HG03457 (cell line): ENCODE results near the gene CACNA2D3.

Experiments
- ATAC-seq: cut with Tn5 transposase; IDR thresholded peaks from one replicate; pipeline ENCODE4 v1.9.1; 2021; ENCODE audit warnings: moderate number of reproducible peaks; ENCODE audit not compliant: unreplicated experiment

The CACNA2D3 gene

GRCh38 chr3:54518011-54518675 is 395.8 kb downstream of the CACNA2D3 start:
- ATAC-seq, result no peak

GRCh38 chr3:54519493-54519892 is 397.1 kb downstream of the CACNA2D3 start:
- no peak for ATAC-seq

GRCh38 chr3:54520060-54520459 is 397.7 kb downstream of the CACNA2D3 start:
- no peak for ATAC-seq

- ATAC-seq, result no peak
Measured at GRCh38 chr3:54527521-54527920, 405.2 kb downstream of the CACNA2D3 start.

- ATAC-seq, result no peak
Measured at GRCh38 chr3:54527953-54528352, 405.6 kb downstream of the CACNA2D3 start.

GRCh38 chr3:54528668-54529067 is 406.3 kb downstream of the CACNA2D3 start:
- no peak for ATAC-seq

GRCh38 chr3:54530091-54530490 is 407.7 kb downstream of the CACNA2D3 start:
- ATAC-seq, result no peak

- ATAC-seq, result no peak
Measured at GRCh38 chr3:54530944-54531343, 408.6 kb downstream of the CACNA2D3 start.

GRCh38 chr3:54531741-54532140 is 409.4 kb downstream of the CACNA2D3 start:
- ATAC-seq, result no peak

GRCh38 chr3:54533856-54534255 is 411.5 kb downstream of the CACNA2D3 start:
- ATAC-seq, result no peak

- ATAC-seq, result no peak
Measured at GRCh38 chr3:54535619-54536018, 413.3 kb downstream of the CACNA2D3 start.

GRCh38 chr3:54536450-54536849 is 414.1 kb downstream of the CACNA2D3 start:
- no peak for ATAC-seq

- ATAC-seq, result no peak
Measured at GRCh38 chr3:54537506-54537905, 415.2 kb downstream of the CACNA2D3 start.

- no peak for ATAC-seq
Measured at GRCh38 chr3:54538346-54538745, 416.0 kb downstream of the CACNA2D3 start.

GRCh38 chr3:54541369-54541768 is 419.0 kb downstream of the CACNA2D3 start:
- no peak for ATAC-seq

- ATAC-seq, result no peak
Measured at GRCh38 chr3:54543446-54543845, 421.1 kb downstream of the CACNA2D3 start.

- ATAC-seq, result no peak
Measured at GRCh38 chr3:54547051-54547450, 424.7 kb downstream of the CACNA2D3 start.

GRCh38 chr3:54547846-54548245 is 425.5 kb downstream of the CACNA2D3 start:
- no peak for ATAC-seq

GRCh38 chr3:54549607-54550220 is 427.4 kb downstream of the CACNA2D3 start:
- ATAC-seq, result no peak

- ATAC-seq, result no peak
Measured at GRCh38 chr3:54550221-54550977, 428.0 kb downstream of the CACNA2D3 start.

- no peak for ATAC-seq
Measured at GRCh38 chr3:54556630-54557029, 434.3 kb downstream of the CACNA2D3 start.
